Skin of body (tissue), 2 donors: ENCODE measurements around the gene CES3. TPM values are rescaled to one million over a fixed set of nuclear protein-coding genes. Genes with fewer than 3 reads are reported as not detected.

Source experiments
- DNase-seq: peaks from one replicate; lab custom pipeline; 2025; lab: John Stamatoyannopoulos, UW
- total RNA-seq: library from RNA; depleted of rRNA; stranded (reverse); fragments of >200 nt; gene quantifications from one replicate; pipeline ENCODE4 v1.2.3, GENCODE V29; 2014

CES3 gene
- total RNA-seq, 1 donor from 2014 or later, result not detected

GRCh38 chr16:67000384-67001351 lies 39.6 kb downstream of the CES3 start:
- DNase-seq, result no peak

DNA sequence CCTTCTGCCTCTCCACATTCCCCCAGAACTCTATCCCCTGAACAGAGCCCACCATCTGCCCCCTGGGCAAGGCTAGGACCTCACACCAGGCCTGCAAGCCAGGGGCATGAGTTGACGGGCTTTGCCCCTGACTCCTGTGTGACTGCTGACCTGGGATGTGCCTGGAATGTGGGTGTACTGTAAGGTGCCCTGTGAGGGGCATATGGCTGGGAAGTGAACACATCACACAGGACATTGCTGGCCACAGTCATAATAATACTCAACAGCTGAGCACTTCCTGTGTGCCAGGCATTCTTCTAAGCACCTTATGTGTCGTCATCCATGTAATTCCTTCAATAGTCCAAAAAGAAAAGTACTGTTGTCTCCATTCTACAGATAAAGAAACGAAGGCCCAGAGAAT lies 40.7 kb downstream of the CES3 start:
- no peak for DNase-seq

DNA sequence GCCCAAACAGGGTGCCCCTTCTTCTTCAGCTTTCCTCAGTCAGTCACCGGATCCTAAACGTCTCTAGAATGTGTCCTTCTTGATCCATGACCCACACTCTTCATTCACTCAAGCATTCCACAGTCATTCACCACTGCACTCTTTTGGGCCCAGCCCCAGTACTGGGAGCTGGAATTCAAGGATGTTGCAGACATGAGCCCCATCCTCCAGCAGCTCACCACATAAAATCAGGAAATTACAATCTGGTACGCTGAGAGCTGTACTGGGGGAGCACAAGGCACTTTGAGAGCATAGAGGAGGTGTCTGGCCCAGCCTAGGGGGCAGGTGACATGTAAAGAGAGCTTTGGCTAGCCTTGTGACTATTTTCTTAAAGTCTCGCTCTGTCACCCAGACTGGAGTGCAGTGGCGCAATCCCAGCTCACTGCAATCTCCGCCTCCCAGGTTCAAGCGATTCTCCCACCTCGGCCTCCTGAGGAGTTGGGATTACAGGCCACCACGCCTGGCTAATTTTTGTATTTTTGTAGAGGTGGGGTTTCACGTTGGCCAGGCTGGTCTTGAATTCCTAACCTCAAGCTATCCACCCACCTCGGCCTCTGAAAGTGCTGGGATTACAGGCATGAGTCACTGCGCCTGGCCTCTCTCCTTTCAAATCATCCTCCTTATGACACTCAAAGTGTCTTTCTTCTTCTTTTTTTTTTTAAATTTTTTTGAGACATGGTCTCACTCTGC lies 46.0 kb downstream of the CES3 start:
- DNase-seq, result no peak

DNA sequence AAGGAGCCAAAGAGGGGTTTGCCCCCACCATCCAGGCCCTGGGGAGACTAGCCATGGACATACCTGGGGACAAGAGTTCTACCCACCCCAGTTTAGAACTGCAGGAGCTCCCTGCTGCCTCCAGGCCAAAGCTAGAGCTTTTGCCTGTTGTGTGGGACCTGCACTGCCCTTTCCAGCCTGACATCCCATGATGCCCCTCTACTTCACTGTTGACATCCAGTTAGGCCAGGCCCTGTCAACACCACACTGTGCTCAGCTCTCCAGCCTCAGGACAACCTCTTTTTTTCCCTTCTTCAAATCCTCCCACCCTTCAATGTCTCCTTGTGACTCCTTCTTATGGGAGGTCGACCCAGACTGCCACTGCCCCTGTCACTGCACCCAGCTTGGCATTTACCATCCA lies 48.1 kb downstream of the CES3 start:
- DNase-seq, result no peak

GRCh38 chr16:67011274-67011673 lies 50.2 kb downstream of the CES3 start:
- no peak for DNase-seq

DNA sequence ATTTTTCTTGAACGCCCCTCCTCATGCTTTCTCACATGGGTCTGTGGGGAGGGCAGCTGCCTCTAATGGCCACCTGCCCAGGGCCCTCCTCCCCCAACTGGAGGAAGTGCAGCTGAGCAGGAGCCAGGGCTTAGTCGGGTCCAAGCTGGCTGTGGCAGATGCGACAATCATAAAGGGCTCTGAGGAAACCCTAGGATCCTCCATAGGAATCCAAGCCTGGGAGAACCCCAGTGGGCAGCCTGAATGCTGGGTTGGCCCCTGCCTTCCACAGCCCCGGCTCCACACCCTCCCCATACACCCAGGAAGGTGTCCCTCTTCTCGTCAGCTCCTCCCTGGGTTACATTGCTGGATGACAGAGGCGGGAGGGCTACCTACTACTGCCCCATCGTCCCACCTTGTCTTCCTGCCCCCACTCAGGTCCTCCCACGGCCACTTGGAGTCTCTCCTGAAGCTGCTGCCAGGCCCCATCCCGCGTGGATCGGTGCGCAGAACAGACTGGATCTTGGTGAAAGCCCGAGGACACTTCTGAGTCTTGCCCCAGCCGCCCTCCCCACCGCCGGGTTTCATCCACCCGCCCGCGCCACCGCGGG lies 52.3 kb downstream of the CES3 start:
- DNase-seq, result no peak

DNA sequence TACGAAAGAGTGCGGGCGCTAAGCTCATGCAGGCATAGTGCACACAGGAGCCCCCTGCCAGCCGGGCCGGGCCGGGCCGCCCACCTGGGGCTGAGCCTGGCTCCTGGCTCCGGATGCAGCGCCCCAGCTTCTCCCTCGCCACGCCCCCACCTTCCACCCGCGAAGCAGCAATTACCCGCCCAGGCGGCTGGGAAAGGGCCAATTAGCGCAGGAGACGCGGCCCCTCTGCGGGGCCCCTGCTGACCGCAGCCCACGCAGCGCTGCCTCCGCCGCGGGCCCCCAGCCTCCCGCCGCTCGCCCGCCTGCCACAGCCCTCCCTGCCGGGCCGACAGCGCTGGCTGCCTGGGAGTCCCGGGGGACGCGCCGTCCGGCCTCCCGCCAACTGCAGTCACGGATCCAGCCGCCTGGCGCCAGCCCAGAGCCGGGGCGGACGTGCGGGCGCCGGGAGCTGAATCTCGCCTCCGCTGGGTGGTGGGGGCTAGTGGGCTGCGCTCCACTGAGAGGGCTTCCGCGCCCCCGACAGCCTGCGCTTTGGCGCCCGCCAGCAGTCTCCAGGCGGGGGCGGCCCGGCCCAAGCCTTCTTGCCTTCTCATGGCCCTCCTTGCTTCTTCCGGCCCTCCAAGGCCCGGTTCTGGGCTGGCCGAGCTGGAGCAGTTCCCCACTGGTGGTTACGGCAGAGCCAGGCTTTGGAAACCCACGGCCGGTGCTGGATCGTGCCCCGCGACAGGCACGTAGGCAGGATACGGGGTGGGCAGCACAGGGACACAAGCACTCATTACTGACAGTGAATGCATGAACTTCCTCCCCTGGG lies 53.0 kb downstream of the CES3 start:
- DNase-seq, result peak; percentile 56

GRCh38 chr16:67014634-67015312 lies 53.7 kb downstream of the CES3 start:
- DNase-seq, result no peak

- no peak for DNase-seq
Observed at GRCh38 chr16:67015313-67015731, 54.3 kb downstream of the CES3 start.

GRCh38 chr16:67016143-67016542 lies 55.1 kb downstream of the CES3 start:
- no peak for DNase-seq

GRCh38 chr16:67016681-67017420 lies 55.8 kb downstream of the CES3 start:
- no peak for DNase-seq

DNA sequence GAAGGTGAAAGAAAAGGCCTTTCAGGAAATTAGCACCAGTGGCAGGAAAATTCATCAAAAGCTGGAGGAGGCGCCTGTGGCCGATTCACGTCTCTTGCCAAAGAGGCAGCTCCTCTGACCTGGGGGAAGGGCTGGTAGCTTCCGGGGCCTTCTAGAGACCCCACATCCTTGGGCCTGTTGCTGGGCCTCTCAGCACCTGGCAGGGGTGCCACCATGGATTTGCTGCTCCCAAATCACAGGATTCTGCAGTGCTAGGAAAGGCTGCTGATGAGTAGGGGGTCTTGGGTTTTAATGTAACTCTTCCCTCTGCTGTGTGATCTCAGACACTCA lies 56.3 kb downstream of the CES3 start:
- DNase-seq, result no peak

DNA sequence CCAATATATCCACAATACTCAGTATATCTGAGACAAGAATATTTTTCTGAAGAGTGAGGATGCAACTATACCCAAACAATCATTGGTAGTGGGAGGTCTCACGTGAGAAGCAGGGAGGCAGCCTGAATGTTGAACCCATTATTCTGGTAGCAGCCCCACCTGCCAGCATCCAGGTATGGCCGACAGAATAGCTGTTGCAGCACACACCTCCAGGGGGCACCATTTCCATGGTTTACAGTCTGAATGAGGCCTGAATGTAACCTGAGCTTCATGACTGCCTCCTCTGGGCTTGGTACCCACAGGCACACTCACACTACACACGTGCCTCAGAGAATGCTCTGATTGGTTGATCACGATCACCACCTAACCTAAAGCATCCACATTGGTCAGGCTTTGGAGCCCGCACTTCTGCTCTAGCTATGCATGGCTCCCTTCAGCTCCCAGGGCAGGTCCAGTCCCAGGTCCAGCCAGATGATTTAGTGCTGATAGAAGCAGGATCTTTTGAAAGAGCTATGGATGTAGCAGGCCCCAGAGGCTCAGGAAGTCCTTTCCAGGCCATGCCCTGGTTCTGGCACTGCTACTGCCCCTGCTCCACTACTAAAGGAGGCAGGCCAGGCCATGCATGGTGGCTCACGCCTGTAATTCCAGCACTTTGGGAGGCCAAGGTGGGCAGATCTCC lies 56.9 kb downstream of the CES3 start:
- peak; percentile 62 for DNase-seq

GRCh38 chr16:67019171-67019570 lies 58.1 kb downstream of the CES3 start:
- DNase-seq, result no peak

GRCh38 chr16:67021321-67021720 lies 60.3 kb downstream of the CES3 start:
- no peak for DNase-seq

DNA sequence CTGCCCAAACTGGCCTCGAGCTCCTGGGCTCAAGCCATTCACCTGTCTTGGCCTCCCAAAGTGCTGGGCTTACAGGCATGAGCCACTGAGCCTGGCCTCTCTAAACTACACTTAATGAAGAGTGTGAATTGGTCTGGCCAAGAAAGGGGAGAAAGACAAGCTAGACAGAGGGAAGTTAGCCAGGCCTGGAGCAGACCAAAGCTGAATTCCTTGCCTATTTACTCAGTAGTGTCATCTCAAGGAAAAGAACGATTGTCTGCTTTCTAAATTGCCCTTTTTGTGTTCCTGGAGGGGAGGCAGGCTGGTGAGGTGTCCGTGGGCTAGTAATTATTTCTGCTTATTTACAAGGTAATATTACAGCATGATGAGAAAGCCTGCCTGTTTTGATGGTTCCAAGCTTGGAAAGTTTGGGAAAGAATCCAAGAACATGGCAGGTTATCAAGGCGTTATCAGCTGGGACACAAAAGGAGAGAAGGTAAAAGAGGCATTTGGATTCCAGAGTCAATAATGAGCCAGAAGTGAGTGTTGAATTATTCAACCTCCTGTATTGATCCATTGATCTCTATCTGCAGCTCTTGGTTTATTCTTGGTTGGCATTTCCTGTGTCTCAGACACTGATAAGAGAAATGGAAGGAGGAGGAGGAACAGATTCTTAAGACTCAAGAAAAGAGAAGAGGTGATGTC lies 61.6 kb downstream of the CES3 start:
- no peak for DNase-seq

DNA sequence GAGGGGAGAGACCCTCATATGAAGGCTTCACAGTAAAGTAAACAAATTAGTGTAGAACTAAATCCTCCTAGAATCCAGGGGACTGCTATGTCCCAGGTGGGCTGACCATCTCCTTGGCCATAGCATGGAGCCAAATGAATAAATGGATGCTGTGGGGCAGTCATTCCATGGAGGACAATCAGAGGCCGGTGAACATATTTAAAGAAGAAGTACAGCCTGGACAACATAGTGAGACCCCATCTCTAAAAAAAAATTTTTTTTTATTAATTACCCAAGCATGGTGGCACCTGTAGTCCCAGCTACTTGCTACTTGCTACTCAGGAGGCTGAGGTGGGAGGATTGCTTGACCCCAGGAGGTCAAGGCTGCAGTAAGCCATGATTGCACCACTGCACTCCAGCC lies 62.6 kb downstream of the CES3 start:
- DNase-seq, result no peak
